Osteoblast (primary cell): ENCODE results near the gene TM7SF2. TPM values are rescaled to one million over a fixed set of nuclear protein-coding genes. Genes with fewer than 3 reads are reported as not detected.

Experiments used
- DNase-seq: peaks from one replicate; pipeline ENCODE4 v3.0.0; 2011; ENCODE audit warnings: low spot score, mixed read lengths; ENCODE audit not compliant: insufficient read length; ENCODE audit errors: missing footprints
- H2AFZ ChIP-seq: 2 replicates; pipeline ENCODE4 v1.6.0; 2011; ENCODE audit warnings: mild to moderate bottlenecking, low read length
- H3K27ac ChIP-seq: 2 replicates; pipeline ENCODE4 v1.5.1; 2011; ENCODE audit warnings: mild to moderate bottlenecking, low read depth, low read length, moderate library complexity
- H3K27me3 ChIP-seq: 2 replicates; pipeline ENCODE4 v1.6.0; 2012; ENCODE audit warnings: mild to moderate bottlenecking, control low read depth, inconsistent platforms, low read length, moderate library complexity; ENCODE audit not compliant: insufficient read depth
- H3K36me3 ChIP-seq: 2 replicates; pipeline ENCODE4 v1.5.1; 2011; ENCODE audit warnings: mild to moderate bottlenecking, low read length, control low read depth, moderate library complexity; ENCODE audit not compliant: insufficient read depth
- H3K4me1 ChIP-seq: 2 replicates; pipeline ENCODE4 v1.5.1; 2011; ENCODE audit warnings: mild to moderate bottlenecking, low read length, control low read depth, moderate library complexity; ENCODE audit not compliant: insufficient read depth
- H3K4me2 ChIP-seq: 2 replicates; pipeline ENCODE4 v1.6.0; 2011; ENCODE audit warnings: mild to moderate bottlenecking, low read length; ENCODE audit not compliant: insufficient read depth
- H3K4me3 ChIP-seq: fragments of 200-600 bp; sonication (generic); 3 replicates; pipeline ENCODE4 v1.5.1; 2012; ENCODE audit warnings: mild to moderate bottlenecking, low read length, inconsistent platforms; ENCODE audit not compliant: insufficient read depth
- H3K79me2 ChIP-seq: 2 replicates; pipeline ENCODE4 v1.6.0; 2012; ENCODE audit warnings: mild to moderate bottlenecking, low read length, control low read depth, inconsistent platforms; ENCODE audit not compliant: insufficient read depth
- H3K9me3 ChIP-seq: 2 replicates; pipeline ENCODE4 v1.5.1; 2011; ENCODE audit warnings: low read depth, low read length, control low read depth
- H4K20me1 ChIP-seq: 2 replicates; pipeline ENCODE4 v1.6.0; 2012; ENCODE audit warnings: mild to moderate bottlenecking, low read length, control low read depth; ENCODE audit not compliant: insufficient read depth
- CTCF ChIP-seq: IDR thresholded peaks from 2 replicates; pipeline ENCODE4 v1.5.1; 2011; ENCODE audit warnings: mild to moderate bottlenecking, low read depth, low read length, moderate library complexity; ENCODE audit errors: extremely low read depth
- total RNA-seq: library from RNA; depleted of rRNA; stranded (reverse); fragments of >200 nt; gene quantifications from 2 replicates; pipeline ENCODE4 v1.2.3, GENCODE V29; 2012

Gene TM7SF2
- total RNA-seq, result 8.8 and 10.1 TPM in 2 replicates

DNA sequence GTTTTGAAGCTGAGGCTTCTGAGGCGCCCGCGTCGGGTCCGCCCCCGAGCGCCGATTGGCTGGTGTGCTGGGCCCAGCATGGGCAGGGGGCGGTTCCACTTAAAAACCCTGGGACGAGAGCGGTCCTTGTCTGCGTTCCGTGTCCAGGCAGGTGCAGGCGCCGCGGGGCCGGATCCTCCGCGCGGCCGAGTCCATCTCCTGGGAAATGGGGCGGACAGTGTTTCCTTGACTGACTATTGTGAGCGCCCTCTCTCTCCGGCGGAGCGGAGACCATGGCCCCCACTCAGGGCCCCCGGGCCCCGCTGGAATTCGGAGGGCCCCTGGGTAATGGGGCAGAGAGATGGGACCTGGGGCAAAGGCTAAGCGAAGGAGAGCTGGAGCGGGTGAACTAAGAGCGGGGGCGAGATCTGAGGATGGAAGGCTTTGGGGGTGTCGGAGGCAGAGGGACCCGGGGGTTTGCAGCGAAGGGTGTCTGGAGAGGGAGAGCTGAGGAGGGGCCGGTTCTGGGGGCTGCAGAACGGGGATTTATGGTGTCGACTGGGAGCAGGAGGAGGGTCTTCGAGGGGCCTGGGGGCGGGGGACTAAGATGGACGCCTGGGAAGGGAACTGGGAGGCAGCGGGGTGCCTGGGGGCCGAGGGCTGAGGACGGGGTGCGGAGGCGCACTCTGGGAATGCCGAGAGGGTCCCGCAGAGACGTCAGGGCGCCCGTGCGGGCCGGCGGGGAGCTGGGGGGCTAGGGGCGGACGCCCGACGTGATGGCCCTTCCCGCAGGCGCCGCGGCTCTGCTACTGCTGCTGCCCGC is at the start of gene TM7SF2:
Gene TM7SF2, plus strand, starts transcription at position 129 of the 802 bp plus-strand sequence. Its CDS starts 144 bp downstream, at position 273.
- Histone ChIP-seq H4K20me1 (peaks cover 22% of the 10 kb centered on the region), H2AFZ (peak within 1 kb of the TSS; percentile 27), H3K27ac (no peak within 1 kb of the TSS), H3K27me3 (no peaks in the 10 kb centered on the region), H3K79me2 (peaks cover 19% of the 10 kb centered on the region), H3K4me1 (peaks cover 23% of the 10 kb centered on the region), H3K9me3 (no peaks in the 10 kb centered on the region), H3K4me2 (peak within 1 kb of the TSS; percentile 92), H3K36me3 (peaks cover 10% of the 10 kb centered on the region), H3K4me3 (peak within 1 kb of the TSS; percentile 67)
- no peak for TF ChIP-seq CTCF
- DNase-seq, result peak; percentile 100

DNA sequence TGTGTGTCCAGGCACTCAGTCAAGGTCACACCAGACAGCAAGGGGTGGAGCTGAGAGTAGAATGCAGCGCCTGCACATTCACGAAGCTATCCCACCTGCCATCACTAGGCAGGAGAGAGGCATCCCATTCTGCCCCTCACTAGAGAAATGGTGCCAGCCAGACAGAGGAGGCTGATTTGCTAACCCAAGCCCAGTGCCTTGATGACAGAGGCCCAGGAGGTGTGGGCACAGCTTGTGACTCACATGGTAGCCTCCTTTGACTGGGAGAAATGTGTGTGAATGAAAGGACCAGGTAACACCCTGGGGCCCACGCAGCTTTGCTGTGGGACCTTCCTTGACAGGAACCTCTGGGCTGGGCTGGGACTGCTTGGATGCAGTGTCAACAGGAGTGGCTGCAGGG is 48.1 kb upstream of the TM7SF2 start:
- H3K9me3 ChIP-seq, result no peaks in the 10 kb centered on the region
- no peaks in the 10 kb centered on the region for H3K36me3 ChIP-seq
- TF ChIP-seq CTCF, result no peak
- peaks cover 3% of the 10 kb centered on the region for H3K27me3 ChIP-seq
- H3K79me2 ChIP-seq, result no peaks in the 10 kb centered on the region
- DNase-seq, result peak; percentile 78
- no peak overlapping the region for H3K27ac ChIP-seq
- no peak overlapping the region for H2AFZ ChIP-seq
- no peaks in the 10 kb centered on the region for H4K20me1 ChIP-seq
- H3K4me2 ChIP-seq, result no peak overlapping the region
- no peaks in the 10 kb centered on the region for H3K4me1 ChIP-seq
- no peak overlapping the region for H3K4me3 ChIP-seq

DNA sequence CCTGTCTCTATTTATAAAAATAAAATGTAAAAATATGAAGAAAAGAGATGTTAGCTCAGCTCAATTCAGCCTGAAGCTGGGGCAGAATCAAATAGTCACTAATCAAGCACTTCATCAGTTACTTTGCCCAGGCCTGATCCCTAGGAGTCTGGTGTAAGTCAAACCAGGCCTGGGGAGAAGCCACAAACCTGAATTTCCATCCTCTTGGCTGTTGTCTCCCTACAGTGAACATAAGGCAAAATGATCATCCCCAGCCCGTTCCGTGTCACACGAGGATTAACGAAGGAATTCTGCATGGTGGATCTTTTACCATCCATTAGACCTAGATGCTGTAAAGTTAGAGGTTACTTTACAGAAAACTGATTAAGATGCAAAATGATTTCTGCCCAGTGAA is 46.8 kb upstream of the TM7SF2 start:
- H3K27ac ChIP-seq, result no peak overlapping the region
- no peak overlapping the region for H3K4me2 ChIP-seq
- no peaks in the 10 kb centered on the region for H3K27me3 ChIP-seq
- H2AFZ ChIP-seq, result no peak overlapping the region
- no peaks in the 10 kb centered on the region for H3K36me3 ChIP-seq
- H3K79me2 ChIP-seq, result no peaks in the 10 kb centered on the region
- no peaks in the 10 kb centered on the region for H3K4me1 ChIP-seq
- no peaks in the 10 kb centered on the region for H3K9me3 ChIP-seq
- TF ChIP-seq CTCF, result no peak
- H4K20me1 ChIP-seq, result no peaks in the 10 kb centered on the region
- no peak overlapping the region for H3K4me3 ChIP-seq
- peak; percentile 3 for DNase-seq

DNA sequence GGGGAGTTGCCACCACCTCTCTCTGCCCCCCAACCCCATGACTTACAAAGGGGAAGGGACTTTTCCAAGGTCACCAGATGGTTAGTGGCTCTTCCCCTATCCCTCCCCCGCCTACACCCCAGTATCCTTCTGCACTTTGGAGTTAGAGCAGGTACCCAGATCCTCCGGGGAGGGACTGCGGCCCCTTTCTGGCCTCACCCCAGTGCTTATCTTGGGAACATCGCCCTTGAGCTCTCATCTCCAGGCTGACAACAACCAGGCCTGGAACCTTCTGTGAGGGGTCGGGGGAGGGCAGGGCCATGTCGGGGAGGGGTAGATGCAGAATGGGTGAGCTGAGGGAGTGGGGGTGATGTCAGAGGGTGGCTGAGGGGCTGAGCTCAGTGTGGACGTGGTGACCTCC is 45.8 kb upstream of the TM7SF2 start:
- Histone ChIP-seq H2AFZ (no peak overlapping the region), H3K79me2 (no peaks in the 10 kb centered on the region), H3K27me3 (no peaks in the 10 kb centered on the region), H3K4me3 (no peak overlapping the region), H3K36me3 (no peaks in the 10 kb centered on the region), H3K4me1 (no peaks in the 10 kb centered on the region), H4K20me1 (no peaks in the 10 kb centered on the region), H3K9me3 (no peaks in the 10 kb centered on the region), H3K27ac (no peak overlapping the region), H3K4me2 (no peak overlapping the region)
- no peak for TF ChIP-seq CTCF
- peak; percentile 25 for DNase-seq
